IPS-20b (cell line): ENCODE data around the gene NAP1L5.

Experiments
- H3K27ac ChIP-seq: one replicate; pipeline ENCODE4 v1.5.1; 2013; ENCODE audit warnings: low read length
- H3K27me3 ChIP-seq: 2 replicates; pipeline ENCODE4 v1.6.1; 2013; ENCODE audit warnings: mild to moderate bottlenecking, low read length, inconsistent platforms; ENCODE audit not compliant: insufficient read depth
- H3K36me3 ChIP-seq: 2 replicates; pipeline ENCODE4 v1.6.1; 2013; ENCODE audit warnings: low read depth, mild to moderate bottlenecking, inconsistent platforms, low read length, moderate library complexity; ENCODE audit not compliant: insufficient read depth
- H3K4me1 ChIP-seq: 2 replicates; pipeline ENCODE4 v1.6.1; 2013; ENCODE audit warnings: mild to moderate bottlenecking, control low read depth, inconsistent platforms, low read length, moderate library complexity; ENCODE audit not compliant: insufficient read depth
- H3K4me3 ChIP-seq: 2 replicates; pipeline ENCODE4 v1.5.1; 2013; ENCODE audit warnings: mild to moderate bottlenecking, low read length, inconsistent platforms
- H3K9ac ChIP-seq: 2 replicates; pipeline ENCODE4 v1.6.1; 2013; ENCODE audit warnings: low read depth, mild to moderate bottlenecking, inconsistent platforms, low read length, moderate library complexity
- H3K9me3 ChIP-seq: 2 replicates; pipeline ENCODE4 v1.6.1; 2013; ENCODE audit warnings: mild to moderate bottlenecking, low read depth, low read length, inconsistent platforms; ENCODE audit not compliant: insufficient read depth

The NAP1L5 gene

GRCh38 chr4:88722276-88722780, 24.7 kb upstream of the NAP1L5 start:
- peaks cover 11% of the 10 kb centered on the region for H3K9me3 ChIP-seq
- no peak overlapping the region for H3K4me3 ChIP-seq
- H3K9ac ChIP-seq: no peak overlapping the region
- no peaks in the 10 kb centered on the region for H3K27me3 ChIP-seq
- no peak overlapping the region for H3K27ac ChIP-seq
- H3K4me1 ChIP-seq: peaks cover 10% of the 10 kb centered on the region
- peaks cover 9% of the 10 kb centered on the region; the same call in 1 of the 2 replicates for H3K36me3 ChIP-seq

GRCh38 chr4:88720451-88721428, 23.1 kb upstream of the NAP1L5 start:
- Histone ChIP-seq H3K36me3 (peaks cover 3% of the 10 kb centered on the region; the same call in 1 of the 2 replicates), H3K4me1 (peaks cover 10% of the 10 kb centered on the region), H3K9ac (no peak overlapping the region), H3K4me3 (no peak overlapping the region), H3K27me3 (no peaks in the 10 kb centered on the region), H3K27ac (no peak overlapping the region), H3K9me3 (peaks cover 19% of the 10 kb centered on the region)

DNA sequence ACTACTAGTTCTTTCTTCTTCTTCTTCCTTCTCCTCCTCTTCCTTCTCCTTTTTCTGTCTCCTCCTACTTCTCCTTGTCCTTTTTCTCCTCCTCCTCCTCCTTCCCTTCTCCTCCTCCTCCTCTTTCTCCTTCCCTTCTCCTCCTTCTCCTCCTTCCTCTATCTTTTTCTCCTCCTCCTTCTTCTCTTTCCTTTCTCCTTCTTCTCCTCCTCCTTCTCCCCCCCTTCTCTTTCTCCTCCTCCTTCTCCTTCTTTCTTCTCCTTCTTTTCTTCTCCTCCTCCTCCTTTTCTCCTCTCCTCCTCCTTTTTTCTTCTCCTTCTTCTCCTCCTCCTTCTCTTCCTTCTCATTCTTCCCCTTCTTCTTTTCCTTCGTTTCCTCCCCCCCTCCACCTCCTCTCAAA, 21.8 kb upstream of the NAP1L5 start:
- Histone ChIP-seq H3K4me3 (no peak overlapping the region), H3K9ac (no peak overlapping the region), H3K9me3 (peaks cover 19% of the 10 kb centered on the region), H3K27me3 (no peaks in the 10 kb centered on the region), H3K27ac (no peak overlapping the region), H3K4me1 (no peaks in the 10 kb centered on the region; the same call in 1 of the 2 replicates), H3K36me3 (peaks cover 3% of the 10 kb centered on the region; the same call in 1 of the 2 replicates)

DNA sequence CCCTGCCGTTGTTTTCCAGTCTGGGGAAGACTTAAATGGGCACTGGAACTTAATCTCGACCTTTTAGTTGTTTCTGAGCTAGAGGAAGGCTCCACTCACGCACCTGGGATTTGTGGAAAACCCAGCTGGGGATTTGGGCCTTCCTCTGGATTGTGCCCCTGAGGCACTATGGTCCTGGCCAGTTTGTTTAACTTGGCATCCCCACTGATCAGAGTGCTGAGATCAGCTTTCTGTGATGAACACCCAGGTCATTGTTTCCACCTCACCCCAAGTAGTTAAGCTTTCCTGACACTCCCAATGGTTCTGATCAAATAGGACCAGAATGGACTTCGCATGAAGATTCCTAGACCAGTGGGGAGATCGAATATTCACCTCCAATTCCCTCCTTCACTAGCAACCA, 20.5 kb upstream of the NAP1L5 start:
- Histone ChIP-seq H3K36me3 (peaks cover 3% of the 10 kb centered on the region; the same call in 1 of the 2 replicates), H3K27me3 (no peaks in the 10 kb centered on the region), H3K4me3 (no peak overlapping the region), H3K9ac (no peak overlapping the region), H3K27ac (no peak overlapping the region), H3K9me3 (peaks cover 19% of the 10 kb centered on the region), H3K4me1 (no peaks in the 10 kb centered on the region)

DNA sequence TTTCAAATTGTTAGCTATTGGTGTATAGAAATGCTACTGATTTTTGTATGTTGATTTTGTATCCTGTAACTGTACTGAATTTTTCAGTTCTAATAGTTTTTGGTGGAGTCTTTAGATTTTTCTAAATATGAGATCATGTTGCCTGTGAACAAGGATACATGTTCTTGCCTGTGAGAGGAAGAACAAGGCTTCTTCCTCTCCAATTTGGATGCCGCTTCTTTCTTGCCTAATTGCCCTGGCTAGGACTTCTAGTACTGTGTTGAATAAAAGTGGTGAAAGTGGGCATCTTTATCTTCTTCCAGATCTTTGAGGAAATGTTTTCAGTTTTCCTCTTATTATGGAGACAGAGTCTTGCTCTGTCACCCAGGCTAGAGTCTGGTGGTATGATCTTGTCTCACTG, 16.2 kb upstream of the NAP1L5 start:
- Histone ChIP-seq H3K4me3 (no peak overlapping the region), H3K4me1 (no peaks in the 10 kb centered on the region), H3K9ac (no peak overlapping the region), H3K36me3 (peaks cover 3% of the 10 kb centered on the region; the same call in 1 of the 2 replicates), H3K9me3 (peaks cover 19% of the 10 kb centered on the region; the same call in 1 of the 2 replicates), H3K27me3 (no peaks in the 10 kb centered on the region), H3K27ac (no peak overlapping the region)

DNA sequence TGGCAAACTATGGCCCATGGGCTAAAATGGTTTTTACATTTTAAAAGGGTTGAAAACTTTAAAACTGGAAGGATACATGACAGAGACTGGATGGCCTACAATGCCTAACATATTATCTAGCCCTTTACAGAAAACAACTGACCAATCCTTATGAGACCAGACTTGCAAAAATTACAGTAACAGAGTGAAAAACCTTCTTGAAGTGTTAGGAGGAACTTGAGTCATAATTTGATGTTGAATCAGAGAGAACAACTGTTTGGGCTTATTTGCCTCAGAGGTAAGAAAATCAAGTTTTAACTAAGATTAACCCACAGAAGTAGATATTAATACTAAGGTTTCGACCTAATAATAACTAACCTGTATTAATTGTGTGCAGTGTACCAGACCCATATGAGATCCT, 12.4 kb upstream of the NAP1L5 start:
- H3K27me3 ChIP-seq: no peaks in the 10 kb centered on the region
- no peaks in the 10 kb centered on the region for H3K9me3 ChIP-seq
- H3K9ac ChIP-seq: no peak overlapping the region
- no peaks in the 10 kb centered on the region for H3K36me3 ChIP-seq
- H3K4me3 ChIP-seq: no peak overlapping the region
- no peak overlapping the region for H3K27ac ChIP-seq
- H3K4me1 ChIP-seq: no peaks in the 10 kb centered on the region

- H3K4me3 ChIP-seq: no peak overlapping the region
- H3K4me1 ChIP-seq: no peaks in the 10 kb centered on the region
- H3K9ac ChIP-seq: no peak overlapping the region
- no peaks in the 10 kb centered on the region for H3K36me3 ChIP-seq
- no peak overlapping the region for H3K27ac ChIP-seq
- no peaks in the 10 kb centered on the region for H3K27me3 ChIP-seq
- H3K9me3 ChIP-seq: no peaks in the 10 kb centered on the region
These were observed 8.9 kb upstream of the NAP1L5 start for GRCh38 chr4:88706574-88706973.

DNA sequence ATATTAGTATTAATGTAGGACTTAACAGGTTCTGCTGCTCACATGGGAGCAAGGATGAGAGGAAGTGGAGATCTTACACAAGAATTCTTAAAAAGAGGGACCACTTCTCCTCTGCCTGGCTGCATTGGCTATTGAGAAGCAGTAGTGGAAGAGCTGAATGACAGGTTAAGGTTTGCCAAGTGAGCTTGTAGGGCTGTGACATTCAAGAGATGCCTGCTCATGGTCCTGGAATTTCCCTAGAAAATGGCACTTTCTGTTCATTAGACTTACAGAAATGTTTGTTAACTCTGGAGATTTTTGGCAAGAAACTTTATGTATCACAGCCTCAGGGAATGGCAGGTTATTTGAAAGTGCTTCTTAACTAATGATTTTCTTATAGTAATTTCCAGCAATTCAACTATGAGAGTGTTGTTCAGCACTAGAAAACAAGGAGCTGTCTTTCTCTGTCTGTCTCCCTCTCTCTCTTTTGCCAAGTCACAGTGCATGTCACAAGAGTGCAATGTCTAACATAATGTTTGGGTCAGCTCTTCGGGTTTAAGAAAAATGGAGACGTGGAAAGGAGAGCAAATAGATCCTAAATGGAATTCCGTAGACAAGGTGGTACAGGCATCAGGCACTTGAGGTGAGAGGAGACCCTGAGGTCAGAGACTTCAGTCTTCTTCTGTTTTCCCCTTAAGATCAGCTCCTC, 8.3 kb upstream of the NAP1L5 start:
- Histone ChIP-seq H3K4me1 (no peaks in the 10 kb centered on the region), H3K27ac (no peak overlapping the region), H3K4me3 (no peak overlapping the region), H3K9ac (no peak overlapping the region), H3K9me3 (no peaks in the 10 kb centered on the region), H3K36me3 (no peaks in the 10 kb centered on the region), H3K27me3 (no peaks in the 10 kb centered on the region)

GRCh38 chr4:88705223-88705622, 7.6 kb upstream of the NAP1L5 start:
- Histone ChIP-seq H3K4me1 (no peaks in the 10 kb centered on the region), H3K4me3 (no peak overlapping the region), H3K9me3 (no peaks in the 10 kb centered on the region), H3K36me3 (no peaks in the 10 kb centered on the region), H3K9ac (no peak overlapping the region), H3K27ac (no peak overlapping the region), H3K27me3 (no peaks in the 10 kb centered on the region)

- Histone ChIP-seq H3K9ac (no peak overlapping the region), H3K4me1 (no peaks in the 10 kb centered on the region), H3K9me3 (no peaks in the 10 kb centered on the region), H3K27ac (no peak overlapping the region), H3K27me3 (no peaks in the 10 kb centered on the region), H3K4me3 (no peak overlapping the region), H3K36me3 (no peaks in the 10 kb centered on the region)
These were observed 5.2 kb upstream of the NAP1L5 start for GRCh38 chr4:88702782-88703181.

DNA sequence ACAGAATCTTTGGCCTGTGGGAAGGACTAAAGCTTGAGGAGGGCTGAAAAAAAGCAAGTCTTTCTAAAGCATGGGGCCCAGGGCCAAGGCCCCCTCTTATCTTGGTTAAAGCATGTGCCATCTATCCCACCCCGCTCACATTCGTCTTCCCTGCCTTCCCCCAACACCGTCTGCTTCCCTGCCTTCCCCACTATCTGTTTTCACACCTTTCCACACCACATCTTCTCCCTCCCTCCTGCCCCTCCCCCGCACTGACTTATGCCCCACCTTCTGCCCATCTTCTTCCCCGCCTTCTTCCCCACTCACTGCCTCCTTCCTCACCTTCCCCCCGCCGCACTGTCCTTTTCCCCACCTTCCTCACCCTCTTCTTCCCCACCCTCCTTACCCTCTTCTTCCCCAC, 890 bp upstream of the NAP1L5 start:
- Histone ChIP-seq H3K27me3 (no peaks in the 10 kb centered on the region; the same call in 1 of the 2 replicates), H3K27ac (no peak overlapping the region), H3K36me3 (no peaks in the 10 kb centered on the region), H3K9me3 (no peaks in the 10 kb centered on the region), H3K4me1 (no peaks in the 10 kb centered on the region), H3K9ac (no peak overlapping the region), H3K4me3 (no peak overlapping the region)
